ENCODE measurements around the gene BCKDK. TPM values are rescaled to one million over a fixed set of nuclear protein-coding genes. Genes with fewer than 3 reads are reported as not detected.

The BCKDK gene
- total and polyA plus RNA-seq, 2 donors (not counting 3 experiments of a cell fraction or from before 2014, with no cell fraction given): 57.8 to 78.3 TPM

GRCh38 chr16:31076319-31076718, 31.9 kb upstream of the BCKDK start:
- intact Hi-C loops (cut with micrococcal nuclease): loop anchor here (10.0 kb wide), 1 partner anchor 788 kb away; no protein-coding TSS in a partner anchor

More at GRCh38 chr16:31076319-31076718, 31.9 kb upstream of the BCKDK start:
- Histone ChIP-seq H4K20me1 (replicated peaks; ENCODE audit: control insufficient read depth, extremely low read depth, insufficient read depth, low read length) (no peaks in the 10 kb centered on the region), H3K4me2 (ENCODE audit: insufficient read depth, low read length) (no peak overlapping the region), H3K36me3 (ENCODE audit: control insufficient read depth in 2 of 2, extremely low read depth in 1 of 2, insufficient read depth in 2 of 2, low read length in 2 of 2) (peaks cover 3 to 36% of the 10 kb centered on the region in 2 experiments), H3K27ac (ENCODE audit: insufficient read depth, low read depth, low read length) (no peak overlapping the region), H3K79me2 (ENCODE audit: control insufficient read depth, insufficient read depth, low read length) (peaks cover 44% of the 10 kb centered on the region), H3K9ac (replicated peaks; ENCODE audit: extremely low read depth, insufficient read depth, low read length) (no peak overlapping the region), H3K9me3 (replicated peaks; ENCODE audit: control insufficient read depth, insufficient read depth, low read length) (no peaks in the 10 kb centered on the region), H3K27me3 (ENCODE audit: control insufficient read depth in 2 of 2, insufficient read depth in 2 of 2, low read length in 2 of 2) (no peaks in the 10 kb centered on the region), H2AFZ (ENCODE audit: low read depth, low read length) (no peak overlapping the region), H3K4me1 (ENCODE audit: control insufficient read depth, extremely low read depth, insufficient read depth, low read length) (peaks cover 14% of the 10 kb centered on the region), H3K4me3 (replicated peaks in 1 of 3; ENCODE audit: insufficient read depth in 1 of 3, low read depth in 1 of 3, low read length in 3 of 3) (no peak overlapping the region), H3K9me1 (replicated peaks; ENCODE audit: control insufficient read depth, extremely low read depth, insufficient read depth, low read length) (no peaks in the 10 kb centered on the region)
- BruUV-seq (replicated peaks): no TSS peak
- FAIRE-seq (no peak), DNase-seq (ENCODE audit: low read depth, low spot score) (no peak)
- dilution Hi-C loops (cut with MboI; ENCODE audit: extremely low pct_ligation_motif_present, low sequenced_read_pairs): no loop called here
- CTCF ChIA-PET: no interaction called here
- TF ChIP-seq EZH2 (IDR thresholded peaks at IDR 0.05; ENCODE audit: borderline replicate concordance, low read depth, low read length, severe bottlenecking): no peak
- no peak for TF ChIP-seq MAX (IDR thresholded peaks at IDR 0.05; ENCODE audit: insufficient read depth, insufficient read length)
- TF ChIP-seq MYC (IDR thresholded peaks at IDR 0.05; ENCODE audit: low read depth, low read length): no peak
- TF ChIP-seq POLR2AphosphoS5 (IDR thresholded peaks at IDR 0.05; ENCODE audit: insufficient read depth, low read depth, low read length): no peak
- no peak for TF ChIP-seq JUN (IDR thresholded peaks at IDR 0.05; ENCODE audit: borderline replicate concordance, insufficient read depth, insufficient read length, low read depth)
- no peak for TF ChIP-seq CTCF (IDR thresholded peaks at IDR 0.05; ENCODE audit: extremely low read depth in 1 of 2, insufficient read depth in 1 of 2, low read depth in 1 of 2, low read length in 2 of 2)
- no peak for TF ChIP-seq FOS (IDR thresholded peaks at IDR 0.05; ENCODE audit: borderline replicate concordance, insufficient read depth, low read length)
- no peak for TF ChIP-seq GATA2 (IDR thresholded peaks at IDR 0.05; ENCODE audit: insufficient read depth, insufficient read length, low read depth, low read length)
- TF ChIP-seq POLR2A (IDR thresholded peaks at IDR 0.05; ENCODE audit: low read depth, low read length): no peak
- POLR2A ChIA-PET: no interaction called here

All from endothelial cell of umbilical vein (primary cell).